K562 (cell line): ENCODE measurements around the gene RNF26. TPM values are rescaled to one million over a fixed set of nuclear protein-coding genes. Genes with fewer than 3 reads are reported as not detected.

Source experiments
- ADNP ChIP-seq: fragments of 200-800 bp; sonication (Bioruptor generic); IDR thresholded peaks from 2 replicates; pipeline ENCODE4 v1.6.1; 2016; ENCODE audit warnings: missing genetic modification characterization, missing compliant biosample characterization
- CBFA2T2 ChIP-seq: fragments of 450-650 bp; conservative IDR thresholded peaks from 2 replicates; pipeline ENCODE4 v1.6.1; 2017; ENCODE audit warnings: mild to moderate bottlenecking
- CREB1 ChIP-seq, 2 experiments: sonication (generic) in 1 of 2; formaldehyde crosslinking in 1 of 2; IDR thresholded peaks; 2 replicates each; pipeline versions ENCODE4 v1.6.1 to v1.8.0; 2012 to 2022; ENCODE audit warnings: inconsistent platforms in 1 of 2, mild to moderate bottlenecking in 1 of 2, missing genetic modification reagents in 1 of 2, moderate library complexity in 1 of 2
- EGR1 ChIP-seq: fragments of 450-650 bp; conservative IDR thresholded peaks from 2 replicates; pipeline ENCODE4 v1.6.1; 2017; ENCODE audit warnings: mild to moderate bottlenecking
- ETS1 ChIP-seq: conservative IDR thresholded peaks from 2 replicates; pipeline ENCODE4 v1.6.1; 2011; ENCODE audit warnings: low read depth, mild to moderate bottlenecking, low read length; ENCODE audit not compliant: control insufficient read depth
- FOXO4 ChIP-seq: fragments of 450-650 bp; formaldehyde crosslinking; IDR thresholded peaks from 2 replicates; pipeline ENCODE4 v1.4.0; 2020; ENCODE audit warnings: mild to moderate bottlenecking, moderate library complexity
- IRF2 ChIP-seq: sonication (generic); formaldehyde crosslinking; IDR thresholded peaks from 2 replicates; pipeline ENCODE4 v1.8.1; 2022; ENCODE audit warnings: mild to moderate bottlenecking, missing genetic modification reagents
- JUND ChIP-seq, 2 experiments: IDR thresholded peaks; 2 replicates in 1 of 2; 3 replicates in 1 of 2; pipeline ENCODE4 v1.6.1; 2011; ENCODE audit warnings: borderline replicate concordance in 2 of 2, low read depth in 2 of 2, low read length in 2 of 2, improper control_type of control experiment in 1 of 2, missing biosample characterization in 1 of 2, missing genetic modification characterization in 1 of 2, missing genetic modification reagents in 1 of 2
- MCM7 ChIP-seq, 2 experiments: fragments of 450-650 bp; IDR thresholded peaks; 2 replicates each; pipeline ENCODE4 v1.6.1; 2016 to 2018
- NFYB ChIP-seq: IDR thresholded peaks from 2 replicates; pipeline ENCODE4 v1.6.1; 2011; ENCODE audit warnings: mild to moderate bottlenecking, moderate library complexity; ENCODE audit not compliant: insufficient read length; ENCODE audit errors: extremely low read depth
- POU5F1 ChIP-seq: fragments of 150-350 bp; IDR thresholded peaks from 2 replicates; pipeline ENCODE4 v1.6.1; 2014; ENCODE audit warnings: borderline replicate concordance, low read length, low read depth, mild to moderate bottlenecking; ENCODE audit not compliant: partially characterized antibody
- RFX5 ChIP-seq: IDR thresholded peaks from 2 replicates; pipeline ENCODE4 v1.6.1; 2011; ENCODE audit warnings: low read depth, mild to moderate bottlenecking, improper control_type of control experiment, low read length
- TAF9B ChIP-seq: fragments of 450-650 bp; IDR thresholded peaks from 2 replicates; pipeline ENCODE4 v1.6.1; 2018; ENCODE audit warnings: mild to moderate bottlenecking; ENCODE audit not compliant: partially characterized antibody
- TARDBP ChIP-seq: fragments of 450-650 bp; IDR thresholded peaks from 2 replicates; pipeline ENCODE4 v1.6.1; 2016
- ZNF146 ChIP-seq: IDR thresholded peaks from one replicate; pipeline ENCODE4 v1.6.1; 2018; ENCODE audit warnings: missing compliant biosample characterization; ENCODE audit not compliant: unreplicated experiment
- polyA plus RNA-seq, 8 experiments: library from polyadenylated mRNA; depleted of rRNA in 4 of 8; stranded (reverse) in 5 of 8; unstranded in 3 of 8; fragments of >200 nt; fragmentation: Nextera tagmentation in 2 of 8; fragmentation: Illumina TruSeq in 1 of 8; extraction: Ambion mirVana in 2 of 8; extraction: Trizol in 1 of 8; gene quantifications; 2 replicates each; pipeline versions ENCODE4 v1.2.1 to v1.2.3, GENCODE V29; 2011 to 2014; ENCODE audit warnings: inconsistent platforms in 1 of 8, missing spikeins in 1 of 8
- total RNA-seq, 7 experiments: library from RNA; depleted of rRNA in 6 of 7; stranded (reverse); fragments of >200 nt in 6 of 7; fragmentation: Illumina TruSeq in 2 of 7; extraction: Trizol in 2 of 7; gene quantifications; 2 replicates each; pipeline versions ENCODE4 v1.2.1 to v1.2.3, GENCODE V29; 2011 to 2021; ENCODE audit warnings: low replicate concordance in 1 of 7
- TF ChIP-seq, protein P1 (sequence below): fragments of 250-450 bp; sonication (Bioruptor Pico); IDR thresholded peaks from 2 replicates; pipeline ENCODE4 v1.4.0; 2020
- TF ChIP-seq, protein P2 (sequence below): fragments of 250-450 bp; sonication (Bioruptor Pico); IDR thresholded peaks from 2 replicates; pipeline ENCODE4 v1.5.0; 2021
- TF ChIP-seq, protein P3 (sequence below), 2 experiments: fragments of 150-350 bp in 1 of 2; IDR thresholded peaks; 2 replicates each; pipeline ENCODE4 v1.6.1; 2012 to 2016; ENCODE audit warnings: low read depth in 2 of 2, low read length in 2 of 2, mild to moderate bottlenecking in 1 of 2, moderate library complexity in 1 of 2

The RNF26 gene
- total and polyA plus RNA-seq, 9 of the 15 experiments (the other 6 are each of a cell fraction or from before 2014, with no cell fraction given), result 5.3 to 53.6 (median 12.7) TPM

- TF ChIP-seq FOXO4, result no peak
- no peak; the same call in 1 of the 2 replicates for TF ChIP-seq JUND (IDR thresholded peaks at IDR 0.05; ENCODE audit: borderline replicate concordance, low read depth, low read length)
- TF ChIP-seq JUND (tag; IDR thresholded peaks at IDR 0.05; ENCODE audit: borderline replicate concordance, low read depth, low read length), result no peak; the same call in 2 of the 3 replicates
- TF ChIP-seq CREB1 (IDR thresholded peaks at IDR 0.05), result no peak; the same call in 1 of the 2 replicates
- TF ChIP-seq CREB1 (CRISPR knock-in tag; IDR thresholded peaks at IDR 0.05), result no peak
- no peak for TF ChIP-seq ETS1
- TF ChIP-seq EGR1, result peak; percentile 57
- TF ChIP-seq RFX5, result no peak
- no peak for TF ChIP-seq MCM7 (IDR thresholded peaks at IDR 0.05)
- TF ChIP-seq, protein P1, sequence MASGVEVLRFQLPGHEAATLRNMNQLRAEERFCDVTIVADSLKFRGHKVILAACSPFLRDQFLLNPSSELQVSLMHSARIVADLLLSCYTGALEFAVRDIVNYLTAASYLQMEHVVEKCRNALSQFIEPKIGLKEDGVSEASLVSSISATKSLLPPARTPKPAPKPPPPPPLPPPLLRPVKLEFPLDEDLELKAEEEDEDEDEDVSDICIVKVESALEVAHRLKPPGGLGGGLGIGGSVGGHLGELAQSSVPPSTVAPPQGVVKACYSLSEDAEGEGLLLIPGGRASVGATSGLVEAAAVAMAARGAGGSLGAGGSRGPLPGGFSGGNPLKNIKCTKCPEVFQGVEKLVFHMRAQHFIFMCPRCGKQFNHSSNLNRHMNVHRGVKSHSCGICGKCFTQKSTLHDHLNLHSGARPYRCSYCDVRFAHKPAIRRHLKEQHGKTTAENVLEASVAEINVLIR (CRISPR knock-in tag), result no peak
- no peak for TF ChIP-seq TAF9B
- no peak for TF ChIP-seq ADNP (tag)
- no peak for TF ChIP-seq IRF2 (CRISPR knock-in tag)
- TF ChIP-seq, protein P2, sequence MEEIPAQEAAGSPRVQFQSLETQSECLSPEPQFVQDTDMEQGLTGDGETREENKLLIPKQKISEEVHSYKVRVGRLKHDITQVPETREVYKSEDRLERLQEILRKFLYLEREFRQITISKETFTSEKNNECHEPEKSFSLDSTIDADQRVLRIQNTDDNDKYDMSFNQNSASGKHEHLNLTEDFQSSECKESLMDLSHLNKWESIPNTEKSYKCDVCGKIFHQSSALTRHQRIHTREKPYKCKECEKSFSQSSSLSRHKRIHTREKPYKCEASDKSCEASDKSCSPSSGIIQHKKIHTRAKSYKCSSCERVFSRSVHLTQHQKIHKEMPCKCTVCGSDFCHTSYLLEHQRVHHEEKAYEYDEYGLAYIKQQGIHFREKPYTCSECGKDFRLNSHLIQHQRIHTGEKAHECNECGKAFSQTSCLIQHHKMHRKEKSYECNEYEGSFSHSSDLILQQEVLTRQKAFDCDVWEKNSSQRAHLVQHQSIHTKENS (CRISPR knock-in tag), result no peak
- no peak for TF ChIP-seq NFYB
- TF ChIP-seq CBFA2T2, result 0 out of 2 replicates have a peak, but pooled peaks have one; percentile 2
- TF ChIP-seq POU5F1, result no peak
- TF ChIP-seq ZNF146 (CRISPR knock-in tag), result no peak
- TF ChIP-seq TARDBP, result no peak
- TF ChIP-seq, protein P3, sequence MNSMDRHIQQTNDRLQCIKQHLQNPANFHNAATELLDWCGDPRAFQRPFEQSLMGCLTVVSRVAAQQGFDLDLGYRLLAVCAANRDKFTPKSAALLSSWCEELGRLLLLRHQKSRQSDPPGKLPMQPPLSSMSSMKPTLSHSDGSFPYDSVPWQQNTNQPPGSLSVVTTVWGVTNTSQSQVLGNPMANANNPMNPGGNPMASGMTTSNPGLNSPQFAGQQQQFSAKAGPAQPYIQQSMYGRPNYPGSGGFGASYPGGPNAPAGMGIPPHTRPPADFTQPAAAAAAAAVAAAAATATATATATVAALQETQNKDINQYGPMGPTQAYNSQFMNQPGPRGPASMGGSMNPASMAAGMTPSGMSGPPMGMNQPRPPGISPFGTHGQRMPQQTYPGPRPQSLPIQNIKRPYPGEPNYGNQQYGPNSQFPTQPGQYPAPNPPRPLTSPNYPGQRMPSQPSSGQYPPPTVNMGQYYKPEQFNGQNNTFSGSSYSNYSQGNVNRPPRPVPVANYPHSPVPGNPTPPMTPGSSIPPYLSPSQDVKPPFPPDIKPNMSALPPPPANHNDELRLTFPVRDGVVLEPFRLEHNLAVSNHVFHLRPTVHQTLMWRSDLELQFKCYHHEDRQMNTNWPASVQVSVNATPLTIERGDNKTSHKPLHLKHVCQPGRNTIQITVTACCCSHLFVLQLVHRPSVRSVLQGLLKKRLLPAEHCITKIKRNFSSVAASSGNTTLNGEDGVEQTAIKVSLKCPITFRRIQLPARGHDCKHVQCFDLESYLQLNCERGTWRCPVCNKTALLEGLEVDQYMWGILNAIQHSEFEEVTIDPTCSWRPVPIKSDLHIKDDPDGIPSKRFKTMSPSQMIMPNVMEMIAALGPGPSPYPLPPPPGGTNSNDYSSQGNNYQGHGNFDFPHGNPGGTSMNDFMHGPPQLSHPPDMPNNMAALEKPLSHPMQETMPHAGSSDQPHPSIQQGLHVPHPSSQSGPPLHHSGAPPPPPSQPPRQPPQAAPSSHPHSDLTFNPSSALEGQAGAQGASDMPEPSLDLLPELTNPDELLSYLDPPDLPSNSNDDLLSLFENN (IDR thresholded peaks at IDR 0.05; ENCODE audit: low read depth in 2 of 2, low read length in 2 of 2), result no peak
These were observed 5.4 kb downstream of the RNF26 start (continued) for GRCh38 chr11:119339589-119340334.
